GM13977 (cell line): ENCODE results near the gene ZSCAN31.

ENCODE experiments used
- DNase-seq: peaks from one replicate; pipeline ENCODE4 v3.0.0; 2012; ENCODE audit warnings: low spot score
- CTCF ChIP-seq: IDR thresholded peaks from 2 replicates; pipeline ENCODE4 v1.5.1; 2012; ENCODE audit warnings: mild to moderate bottlenecking, control low read depth; ENCODE audit not compliant: insufficient read depth; ENCODE audit errors: extremely low read depth, missing control alignments
- in situ Hi-C: fragments of 300-500 bp; cut with MboI; formaldehyde crosslinking; loops from one replicate; pipeline ENCODE4 v1.12.0; 2022; ENCODE audit warnings: low sequenced_read_pairs, low pct_unique_long_range_greater_than_20kb, mixed read lengths, inconsistent platforms; ENCODE audit not compliant: unreplicated experiment

The ZSCAN31 gene

GRCh38 chr6:28335040-28335563, 846 bp downstream of the ZSCAN31 start:
- in situ Hi-C loops = no loop called here
- TF ChIP-seq CTCF = no peak
- no peak for DNase-seq

GRCh38 chr6:28334286-28335039, 1.5 kb downstream of the ZSCAN31 start:
- DNase-seq = no peak
- in situ Hi-C loops = no loop called here
- no peak for TF ChIP-seq CTCF

- no peak for TF ChIP-seq CTCF
- in situ Hi-C loops = no loop called here
- no peak for DNase-seq
These were observed 2.3 kb downstream of the ZSCAN31 start for GRCh38 chr6:28333599-28334018.

GRCh38 chr6:28333047-28333446, 2.9 kb downstream of the ZSCAN31 start:
- in situ Hi-C loops = no loop called here
- TF ChIP-seq CTCF = no peak
- no peak for DNase-seq

- in situ Hi-C loops = no loop called here
- TF ChIP-seq CTCF = no peak
- DNase-seq = no peak
These were observed 5.9 kb downstream of the ZSCAN31 start for GRCh38 chr6:28330041-28330440.

GRCh38 chr6:28326371-28326948, 9.5 kb downstream of the ZSCAN31 start:
- no peak for TF ChIP-seq CTCF
- no peak for DNase-seq
- in situ Hi-C loops = no loop called here
